ENCODE measurements around the gene DNAAF3.
"Not testable (repeated sequence)": the region's sequence is repeated elsewhere in the genome, so short reads cannot be mapped to it uniquely, and the experiment has no call there.

DNAAF3 gene

DNA sequence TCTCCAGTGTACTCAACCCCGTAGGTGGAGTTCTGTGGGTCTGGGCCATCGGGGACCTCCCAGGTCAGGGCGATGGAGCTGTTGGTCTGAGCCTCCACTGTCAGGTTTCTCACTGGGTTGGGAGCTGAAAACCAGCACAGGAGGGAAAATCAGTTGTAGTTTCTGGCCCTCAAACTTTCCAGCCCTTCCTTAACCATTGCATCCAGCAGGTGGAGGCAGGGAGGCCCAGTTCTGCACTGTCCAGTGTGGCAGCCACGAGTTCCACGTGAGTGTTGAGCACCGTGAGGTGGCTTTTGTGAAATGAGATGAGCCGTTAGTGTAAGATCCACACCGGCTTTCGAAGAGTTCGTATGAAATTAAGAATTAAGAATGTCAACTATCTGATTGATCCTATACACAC is 35.8 kb upstream of the DNAAF3 start:
- H3K4me3 ChIP-seq (ENCODE audit: low read length); DNase-seq (ENCODE audit: low read depth): not testable (repeated sequence)
- peak; percentile 28 for TF ChIP-seq CTCF (conservative IDR thresholded peaks at IDR 0.05; ENCODE audit: low read depth, low read length)

DNA sequence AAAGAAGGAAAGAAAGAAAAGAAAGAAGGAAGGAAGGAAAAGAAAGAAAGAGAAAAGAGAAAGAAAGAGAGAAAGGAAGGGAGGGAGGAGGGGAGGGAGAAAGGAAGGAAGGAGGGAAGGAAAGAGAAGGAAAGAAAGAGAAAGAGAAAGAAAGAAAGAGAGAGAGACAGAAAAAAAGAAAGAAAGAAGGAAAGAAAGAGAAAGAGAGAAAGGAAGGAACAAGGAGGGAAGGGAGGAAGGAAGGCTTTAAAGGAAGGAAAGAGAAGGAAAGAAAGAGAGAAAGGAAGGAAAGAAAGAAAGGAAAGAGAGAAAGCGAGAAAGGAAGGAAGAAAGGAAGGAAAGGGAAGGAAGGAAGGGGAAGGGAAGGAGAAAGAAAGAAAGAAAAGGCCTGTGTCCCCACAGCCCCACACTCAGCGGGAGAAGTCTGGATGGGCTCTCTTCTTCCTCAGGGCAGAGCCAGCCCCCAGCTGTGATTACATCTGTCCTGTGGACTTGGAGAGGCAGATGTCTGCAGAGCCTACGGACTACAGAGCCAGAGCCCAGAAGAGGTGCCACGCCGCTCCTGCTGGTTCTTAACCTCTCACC is 33.3 kb upstream of the DNAAF3 start:
- H3K4me3 ChIP-seq (ENCODE audit: low read length): no peak overlapping the region
- DNase-seq (ENCODE audit: low read depth): no peak
- TF ChIP-seq CTCF (conservative IDR thresholded peaks at IDR 0.05; ENCODE audit: low read depth, low read length): no peak

GRCh38 chr19:55198651-55199050 is 32.2 kb upstream of the DNAAF3 start:
- TF ChIP-seq CTCF (conservative IDR thresholded peaks at IDR 0.05; ENCODE audit: low read depth, low read length): no peak
- no peak for DNase-seq (ENCODE audit: low read depth)
- H3K4me3 ChIP-seq (ENCODE audit: low read length): no peak overlapping the region

DNA sequence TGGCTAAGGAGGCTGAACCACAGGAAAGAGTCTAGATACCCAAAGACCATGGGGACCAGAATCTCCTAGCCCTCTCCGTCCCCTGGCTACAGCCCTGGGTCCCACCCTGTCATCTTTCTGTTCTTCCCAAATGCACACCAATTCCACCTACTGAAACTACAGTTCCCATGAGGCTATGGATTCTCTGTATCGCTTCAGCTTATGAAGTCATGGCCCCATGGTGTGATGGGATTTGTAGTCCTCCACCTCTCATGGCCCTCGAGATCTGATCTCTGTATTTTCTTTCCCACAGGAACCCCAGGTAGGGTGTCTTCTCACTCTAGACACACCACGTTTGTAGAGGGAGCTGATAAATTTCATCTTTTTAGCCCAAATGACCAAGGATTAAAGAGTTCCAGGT is 31.1 kb upstream of the DNAAF3 start:
- no peak for TF ChIP-seq CTCF (conservative IDR thresholded peaks at IDR 0.05; ENCODE audit: low read depth, low read length)
- DNase-seq (ENCODE audit: low read depth): no peak
- H3K4me3 ChIP-seq (ENCODE audit: low read length): no peak overlapping the region

GRCh38 chr19:55196803-55197202 is 30.4 kb upstream of the DNAAF3 start:
- DNase-seq (ENCODE audit: low read depth): no peak
- H3K4me3 ChIP-seq (ENCODE audit: low read length): no peak overlapping the region
- TF ChIP-seq CTCF (conservative IDR thresholded peaks at IDR 0.05; ENCODE audit: low read depth, low read length): no peak

DNA sequence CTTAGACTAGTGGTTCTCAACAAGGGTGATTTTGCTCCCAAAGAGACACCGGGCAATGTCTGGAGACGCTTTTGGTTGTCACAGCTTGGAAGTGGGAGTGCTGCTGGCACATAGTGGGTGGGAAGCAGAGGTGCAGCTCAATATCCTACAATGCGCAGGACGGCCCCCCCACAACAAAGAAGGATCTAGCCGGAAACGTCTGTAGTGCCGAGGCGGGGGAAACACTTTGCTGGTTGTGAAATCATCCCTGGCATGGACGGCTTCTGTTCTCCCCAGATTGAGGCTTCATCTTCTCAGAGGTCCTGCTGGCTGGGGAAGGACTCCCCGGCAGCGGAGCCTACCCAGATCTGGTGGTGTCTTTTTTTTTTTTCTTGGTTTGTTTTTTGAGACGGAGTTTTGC is 27.1 kb upstream of the DNAAF3 start:
- TF ChIP-seq CTCF (conservative IDR thresholded peaks at IDR 0.05; ENCODE audit: low read depth, low read length): no peak
- no peak for DNase-seq (ENCODE audit: low read depth)
- no peak overlapping the region for H3K4me3 ChIP-seq (ENCODE audit: low read length)

DNA sequence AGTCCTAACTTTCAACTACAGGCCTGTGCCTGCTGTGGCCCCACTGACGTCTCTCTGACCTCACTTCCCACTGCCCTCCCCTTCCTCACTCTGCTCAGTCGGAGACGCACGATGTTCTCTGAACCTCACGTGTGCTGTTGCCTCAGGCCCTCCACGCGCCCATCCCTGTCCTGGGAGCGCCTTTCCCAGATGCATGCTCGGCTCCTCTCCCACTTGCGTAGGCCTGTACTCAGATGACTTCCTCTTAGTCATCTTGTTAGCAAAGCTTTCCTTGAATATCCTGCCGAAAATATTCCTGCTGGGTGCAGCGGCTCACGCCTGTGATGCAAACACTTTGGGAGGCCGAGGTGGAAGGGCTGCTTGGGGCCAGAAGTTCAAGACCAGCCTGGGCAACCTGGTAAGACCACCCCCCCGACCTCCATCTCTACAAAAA is 23.0 kb upstream of the DNAAF3 start:
- no peak for TF ChIP-seq CTCF (conservative IDR thresholded peaks at IDR 0.05; ENCODE audit: low read depth, low read length)
- no peak overlapping the region for H3K4me3 ChIP-seq (ENCODE audit: low read length)
- DNase-seq (ENCODE audit: low read depth): peak; percentile 80

Measured in retinal pigment epithelial cell (primary cell).